HG03571 (cell line): ENCODE data around the gene REEP2.
A peak's percentile ranks its signal among the peaks of the same experiment; 100 is the strongest.
"Not testable (repeated sequence)": the region's sequence is repeated elsewhere in the genome, so short reads cannot be mapped to it uniquely, and the experiment has no call there.

ENCODE experiments used
- ATAC-seq: cut with Tn5 transposase; IDR thresholded peaks from one replicate; pipeline ENCODE4 v1.9.1; 2021; ENCODE audit not compliant: unreplicated experiment

REEP2 gene

GRCh38 chr5:138466125-138466899 is 27.5 kb downstream of the REEP2 start:
- ATAC-seq: no peak

GRCh38 chr5:138466900-138467710 is 28.2 kb downstream of the REEP2 start:
- no peak for ATAC-seq

- ATAC-seq: no peak
These were observed 28.9 kb downstream of the REEP2 start for GRCh38 chr5:138467711-138468132.

GRCh38 chr5:138468133-138468965 is 29.5 kb downstream of the REEP2 start:
- no peak for ATAC-seq

GRCh38 chr5:138468966-138469539 is 30.2 kb downstream of the REEP2 start:
- no peak for ATAC-seq

GRCh38 chr5:138469540-138470321 is 30.9 kb downstream of the REEP2 start:
- ATAC-seq: no peak

- ATAC-seq: no peak
These were observed 31.6 kb downstream of the REEP2 start for GRCh38 chr5:138470322-138471051.

- ATAC-seq: no peak
These were observed 32.1 kb downstream of the REEP2 start for GRCh38 chr5:138471052-138471361.

- ATAC-seq: no peak
These were observed 33.5 kb downstream of the REEP2 start for GRCh38 chr5:138472353-138472752.

- not testable (repeated sequence) for ATAC-seq
These were observed 34.3 kb downstream of the REEP2 start for GRCh38 chr5:138473151-138473550.

- ATAC-seq: no peak
These were observed 38.1 kb downstream of the REEP2 start for GRCh38 chr5:138476918-138477317.

GRCh38 chr5:138482638-138483037 is 43.8 kb downstream of the REEP2 start:
- ATAC-seq: no peak

- no peak for ATAC-seq
These were observed 49.7 kb downstream of the REEP2 start for GRCh38 chr5:138488481-138488945.

GRCh38 chr5:138489683-138490061 is 50.8 kb downstream of the REEP2 start:
- no peak for ATAC-seq

- ATAC-seq: no peak
These were observed 51.9 kb downstream of the REEP2 start for GRCh38 chr5:138490648-138491283.

- ATAC-seq: no peak
These were observed 52.4 kb downstream of the REEP2 start for GRCh38 chr5:138491284-138491648.

GRCh38 chr5:138491669-138492559 is 53.1 kb downstream of the REEP2 start:
- ATAC-seq: peak; percentile 98

- ATAC-seq: no peak
These were observed 53.7 kb downstream of the REEP2 start for GRCh38 chr5:138492560-138493045.
